ENCODE measurements around the gene DPEP1.
"Not testable (repeated sequence)": the region's sequence is repeated elsewhere in the genome, so short reads cannot be mapped to it uniquely, and the experiment has no call there.

DPEP1 gene

GRCh38 chr16:89618109-89618998 is 4.9 kb downstream of the DPEP1 start:
- Mint-ChIP-seq H3K4me3 (no peak overlapping the region), H3K27ac (no peak overlapping the region), H3K36me3 (no peaks in the 10 kb centered on the region), H3K9me3 (peaks cover 5% of the 10 kb centered on the region), H3K4me1 (peaks cover 7% of the 10 kb centered on the region), H3K27me3 (peaks cover 56% of the 10 kb centered on the region)
- ATAC-seq = no peak

GRCh38 chr16:89619840-89620239 is 6.4 kb downstream of the DPEP1 start:
- peaks cover 5% of the 10 kb centered on the region for H3K9me3 Mint-ChIP-seq
- no peak for ATAC-seq
- H3K4me1 Mint-ChIP-seq = peaks cover 7% of the 10 kb centered on the region
- H3K4me3 Mint-ChIP-seq = no peak overlapping the region
- H3K27me3 Mint-ChIP-seq = peaks cover 56% of the 10 kb centered on the region
- no peak overlapping the region for H3K27ac Mint-ChIP-seq
- H3K36me3 Mint-ChIP-seq = no peaks in the 10 kb centered on the region

GRCh38 chr16:89620406-89620841 is 7.0 kb downstream of the DPEP1 start:
- Mint-ChIP-seq H3K4me3 (no peak overlapping the region), H3K27ac (no peak overlapping the region), H3K9me3 (peaks cover 5% of the 10 kb centered on the region), H3K27me3 (peaks cover 58% of the 10 kb centered on the region), H3K36me3 (no peaks in the 10 kb centered on the region), H3K4me1 (peaks cover 7% of the 10 kb centered on the region)
- ATAC-seq = no peak

DNA sequence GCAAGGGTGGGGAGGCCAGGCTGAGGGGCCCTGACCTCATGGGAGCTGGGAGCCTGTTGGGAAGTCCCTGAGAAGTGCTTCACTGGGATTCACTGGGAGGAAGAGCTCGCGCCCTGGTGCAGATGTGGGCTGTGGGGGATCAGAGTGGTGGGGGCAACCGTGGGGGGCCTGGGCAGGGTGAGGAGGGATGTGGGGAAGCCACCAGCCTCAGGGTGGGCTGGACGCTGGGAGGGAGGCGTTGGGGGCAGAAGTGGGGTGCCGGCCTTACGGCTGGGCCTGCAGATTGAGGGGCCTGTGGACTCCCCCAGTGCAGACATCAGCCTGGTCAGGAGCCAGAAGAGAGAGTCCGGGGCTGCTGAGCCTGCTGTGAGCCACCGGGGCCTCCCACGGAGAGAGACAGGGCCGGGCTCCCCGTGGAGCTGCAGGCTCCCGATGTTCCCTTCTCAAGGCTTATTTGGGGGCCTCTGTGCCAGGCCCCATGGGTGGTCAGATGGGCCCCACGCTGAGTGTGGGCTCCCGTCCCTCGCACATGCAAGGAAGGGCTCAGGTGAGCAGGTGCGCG is 7.8 kb downstream of the DPEP1 start:
- peaks cover 59% of the 10 kb centered on the region for H3K27me3 Mint-ChIP-seq
- H3K36me3 Mint-ChIP-seq = no peaks in the 10 kb centered on the region
- peaks cover 5% of the 10 kb centered on the region for H3K9me3 Mint-ChIP-seq
- no peak overlapping the region for H3K27ac Mint-ChIP-seq
- H3K4me3 Mint-ChIP-seq = no peak overlapping the region
- peaks cover 6% of the 10 kb centered on the region for H3K4me1 Mint-ChIP-seq
- ATAC-seq = no peak

GRCh38 chr16:89621698-89622409 is 8.4 kb downstream of the DPEP1 start:
- Mint-ChIP-seq H3K4me1 (no peaks in the 10 kb centered on the region), H3K4me3 (no peak overlapping the region), H3K36me3 (no peaks in the 10 kb centered on the region), H3K27ac (no peak overlapping the region), H3K9me3 (peaks cover under 1% of the 10 kb centered on the region), H3K27me3 (peaks cover 59% of the 10 kb centered on the region)
- no peak for ATAC-seq

DNA sequence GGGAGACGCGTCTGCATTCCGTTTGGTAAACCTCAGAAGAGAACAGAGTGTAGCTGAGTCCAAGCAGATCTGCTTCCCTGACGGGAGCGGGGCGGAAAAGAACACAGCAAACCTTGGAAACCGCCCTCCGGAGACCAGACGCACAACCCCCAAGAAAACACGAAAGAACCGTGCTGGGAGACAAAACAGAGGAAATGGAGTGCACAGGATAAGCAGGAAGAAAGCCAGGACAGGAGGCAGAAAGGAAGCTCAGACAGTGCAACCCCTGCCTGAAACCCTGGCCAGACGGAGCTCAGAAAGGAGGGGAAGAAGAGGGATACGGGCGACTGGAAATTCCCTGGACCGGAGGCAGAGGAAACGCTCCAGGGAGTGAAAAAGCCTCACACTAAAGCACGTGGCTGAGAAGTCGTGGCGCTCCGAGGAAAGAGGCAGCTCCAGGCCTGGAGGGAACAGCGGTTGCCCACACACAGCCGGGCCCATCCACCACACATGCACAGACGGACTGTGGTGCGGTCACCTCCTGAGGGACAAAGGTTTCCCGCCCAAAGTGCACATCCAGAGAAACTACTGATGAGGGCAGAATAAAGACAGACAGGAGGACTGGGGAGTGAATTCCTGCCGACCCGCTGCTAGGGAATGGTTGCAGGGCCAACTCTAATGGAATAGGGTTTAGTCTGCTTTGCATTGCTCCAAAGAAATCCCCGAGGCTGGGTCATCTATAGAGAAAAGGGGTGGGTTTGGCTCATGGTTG is 10.2 kb downstream of the DPEP1 start:
- Mint-ChIP-seq H3K27me3 (peaks cover 59% of the 10 kb centered on the region), H3K4me3 (no peak overlapping the region), H3K36me3 (no peaks in the 10 kb centered on the region), H3K27ac (no peak overlapping the region), H3K4me1 (no peaks in the 10 kb centered on the region), H3K9me3 (no peaks in the 10 kb centered on the region)
- ATAC-seq = no peak

DNA sequence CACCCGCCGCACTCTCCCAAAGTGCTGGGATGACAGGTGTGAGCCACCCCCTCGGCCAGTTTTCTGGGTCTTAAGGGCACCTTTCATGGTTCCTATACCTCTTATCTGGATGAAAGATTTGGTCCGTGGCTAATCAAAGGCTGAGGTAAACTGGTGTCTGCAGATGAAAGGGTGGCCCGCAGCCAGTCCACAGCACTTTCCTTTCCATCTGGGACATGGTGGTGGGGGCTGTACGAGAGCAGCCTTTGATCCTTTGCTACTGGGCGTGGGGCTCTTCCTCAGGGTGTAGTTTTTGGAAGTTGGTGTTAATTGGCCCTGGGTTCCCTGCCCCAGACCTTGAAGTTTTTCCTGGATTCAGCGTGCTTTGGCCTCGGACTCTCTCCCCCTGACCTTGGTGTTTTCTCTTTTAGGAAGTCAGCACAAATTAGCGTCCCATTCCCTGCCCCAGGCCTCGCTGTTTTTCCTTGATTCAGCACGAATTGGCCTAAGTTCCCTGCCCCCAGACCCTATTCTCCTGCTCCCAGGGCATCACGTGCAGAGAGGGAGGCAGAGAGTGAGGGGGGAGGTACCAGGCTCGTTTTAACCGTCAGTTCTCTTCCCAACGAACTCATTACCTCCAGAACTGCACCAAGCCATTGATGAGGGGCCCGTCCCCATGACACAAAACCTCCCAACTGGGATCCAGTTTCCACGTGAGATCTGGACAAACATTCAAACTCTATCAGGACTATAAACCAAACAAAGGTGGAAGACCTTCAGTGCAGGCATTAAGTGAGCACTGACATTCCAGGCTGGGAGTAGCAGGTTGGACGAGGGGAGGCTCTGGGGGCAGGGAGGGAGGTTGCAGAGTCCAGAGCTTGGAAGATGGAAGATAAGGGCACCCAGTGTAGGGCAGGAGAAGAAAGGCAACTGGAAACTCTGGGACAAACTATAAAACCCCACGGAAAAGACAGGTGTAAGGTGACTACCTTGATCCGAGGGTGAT is 11.6 kb downstream of the DPEP1 start:
- Mint-ChIP-seq H3K36me3 (no peaks in the 10 kb centered on the region), H3K4me1 (peaks cover 2% of the 10 kb centered on the region), H3K4me3 (no peak overlapping the region), H3K27ac (no peak overlapping the region), H3K9me3 (no peaks in the 10 kb centered on the region), H3K27me3 (peaks cover 62% of the 10 kb centered on the region)
- ATAC-seq = no peak

DNA sequence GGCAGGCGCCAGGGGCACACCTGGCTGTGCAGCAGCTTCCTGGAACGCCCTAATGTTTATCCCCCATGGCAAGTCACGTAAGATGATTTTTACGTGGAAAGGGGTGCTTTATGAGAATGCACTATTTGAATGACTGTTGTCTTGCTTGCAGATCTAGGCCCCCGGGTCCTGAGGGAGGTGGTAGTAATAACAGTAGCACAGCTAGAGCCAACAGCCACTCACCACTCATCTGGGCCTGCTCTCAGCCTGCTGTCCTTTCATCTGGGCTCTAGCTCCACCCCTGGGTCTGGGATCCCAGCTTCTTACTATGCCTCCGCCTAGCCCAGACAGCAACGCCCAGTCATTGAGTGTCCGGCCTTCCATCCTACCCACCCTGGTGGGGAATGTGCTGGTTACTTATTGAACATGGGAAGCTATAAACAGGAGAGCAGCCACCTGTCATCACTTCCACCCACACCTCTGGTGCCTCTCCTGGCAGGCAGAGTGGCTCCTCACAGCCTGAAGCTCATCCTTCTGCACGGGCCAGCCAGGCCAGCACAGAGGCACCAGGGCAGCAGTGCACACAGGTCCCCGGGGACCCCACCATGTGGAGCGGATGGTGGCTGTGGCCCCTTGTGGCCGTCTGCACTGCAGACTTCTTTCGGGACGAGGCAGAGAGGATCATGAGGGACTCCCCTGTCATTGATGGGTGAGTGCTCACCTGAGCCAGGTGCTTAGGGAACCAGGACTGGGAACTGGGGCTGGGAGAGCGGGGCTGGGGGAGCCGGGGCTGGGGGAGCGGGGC is 16.6 kb downstream of the DPEP1 start:
- H3K36me3 Mint-ChIP-seq = no peaks in the 10 kb centered on the region
- no peak for ATAC-seq
- H3K27me3 Mint-ChIP-seq = peaks cover 53% of the 10 kb centered on the region
- H3K4me3 Mint-ChIP-seq = no peak overlapping the region
- H3K4me1 Mint-ChIP-seq = peaks cover 10% of the 10 kb centered on the region
- no peak overlapping the region for H3K27ac Mint-ChIP-seq
- H3K9me3 Mint-ChIP-seq = peaks cover 4% of the 10 kb centered on the region

- no peaks in the 10 kb centered on the region for H3K36me3 Mint-ChIP-seq
- H3K4me1 Mint-ChIP-seq = peaks cover 10% of the 10 kb centered on the region
- H3K27ac Mint-ChIP-seq = no peak overlapping the region
- no peak for ATAC-seq
- peaks cover 64% of the 10 kb centered on the region for H3K27me3 Mint-ChIP-seq
- H3K4me3 Mint-ChIP-seq = no peak overlapping the region
- peaks cover 6% of the 10 kb centered on the region for H3K9me3 Mint-ChIP-seq
Measured at GRCh38 chr16:89633064-89633631, 19.7 kb downstream of the DPEP1 start.

GRCh38 chr16:89634463-89635385 is 21.3 kb downstream of the DPEP1 start:
- peaks cover 59% of the 10 kb centered on the region for H3K27me3 Mint-ChIP-seq
- H3K4me1 Mint-ChIP-seq, H3K9me3 Mint-ChIP-seq, H3K4me3 Mint-ChIP-seq, H3K27ac Mint-ChIP-seq, H3K36me3 Mint-ChIP-seq, ATAC-seq: not testable (repeated sequence)

DNA sequence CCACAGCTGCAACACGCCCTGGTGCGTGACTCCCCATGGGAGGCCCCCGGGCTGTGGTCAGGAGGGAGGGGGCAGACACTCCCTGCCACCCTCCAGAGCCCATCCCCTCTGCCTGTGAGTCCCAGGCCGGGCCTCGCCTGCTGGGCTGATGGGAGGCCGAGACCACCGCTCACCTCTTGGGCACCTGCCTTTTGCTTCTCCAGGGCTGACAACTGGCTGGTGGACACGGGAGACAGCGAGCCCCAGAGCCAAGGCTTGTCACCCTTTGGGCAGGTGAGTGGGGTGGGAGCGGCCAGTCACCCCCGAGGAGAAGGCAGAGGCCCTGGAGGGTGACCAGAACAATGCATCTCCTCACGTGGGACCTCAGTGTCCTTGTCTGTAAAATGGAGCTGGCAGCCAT is 23.2 kb downstream of the DPEP1 start:
- H3K36me3 Mint-ChIP-seq = no peaks in the 10 kb centered on the region
- ATAC-seq = no peak

GRCh38 chr16:89637379-89637778 is 23.9 kb downstream of the DPEP1 start:
- Mint-ChIP-seq H3K4me3 (no peak overlapping the region), H3K4me1 (peaks cover 18% of the 10 kb centered on the region), H3K36me3 (no peaks in the 10 kb centered on the region), H3K27me3 (peaks cover 35% of the 10 kb centered on the region), H3K9me3 (peaks cover 6% of the 10 kb centered on the region), H3K27ac (no peak overlapping the region)
- ATAC-seq = no peak

More for the DNA sequence above, 23.2 kb downstream of the DPEP1 start:
- Mint-ChIP-seq H3K9me3 (peaks cover 6% of the 10 kb centered on the region), H3K4me1 (peaks cover 18% of the 10 kb centered on the region), H3K27ac (no peak overlapping the region), H3K4me3 (no peak overlapping the region), H3K27me3 (peaks cover 43% of the 10 kb centered on the region)
